Peyer's patch (tissue), 4 donors: ENCODE measurements around the gene SEMA3G.

Experiments
- CTCF ChIP-seq, 6 experiments: fragments of 450-650 bp in 4 of 6; fragments of 200-600 bp in 2 of 6; sonication (generic) in 1 of 6; IDR thresholded peaks; one replicate each; pipeline ENCODE4 v1.5.1; 2017 to 2019; ENCODE audit warnings: antibody characterized with exemption in 6 of 6, mild to moderate bottlenecking in 3 of 6, moderate library complexity in 1 of 6
- POLR2A ChIP-seq, 2 donors: fragments of 450-650 bp; IDR thresholded peaks; one replicate each; pipeline ENCODE4 v1.5.1; 2017; ENCODE audit warnings: antibody characterized with exemption in 2 of 2, mild to moderate bottlenecking in 2 of 2, moderate library complexity in 2 of 2

DNA sequence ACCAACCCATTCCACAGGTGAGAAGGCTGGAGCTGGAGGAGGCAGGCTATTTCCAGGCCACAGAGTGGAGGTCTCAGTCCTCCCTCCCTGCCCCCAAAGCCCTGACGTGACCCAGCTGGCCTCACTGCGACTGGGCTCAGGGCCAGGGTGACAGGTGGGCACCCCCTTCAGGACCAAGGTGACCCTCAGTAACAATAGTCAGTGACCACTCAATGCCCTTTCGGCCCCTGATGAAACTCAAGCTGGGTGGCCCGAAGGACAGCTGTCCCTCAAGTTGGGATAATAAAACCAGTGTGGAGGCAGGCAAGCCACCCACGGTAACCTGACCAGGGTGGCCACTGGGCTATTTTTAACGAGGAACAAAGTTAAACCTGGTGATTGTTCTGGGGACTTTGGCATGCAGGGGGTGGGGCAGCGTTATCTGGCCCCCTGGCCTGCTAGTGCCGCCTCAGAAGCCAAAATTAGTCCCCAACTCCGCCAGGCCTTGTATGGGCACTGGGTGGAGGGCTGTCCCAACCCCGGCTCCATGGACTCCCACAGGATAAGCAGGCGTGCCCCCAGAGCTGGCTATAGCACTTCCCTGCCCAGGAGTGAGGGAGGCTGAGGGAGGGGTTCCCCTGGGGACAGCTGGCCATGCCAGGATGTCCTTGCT, 7.8 kb upstream of the SEMA3G start:
- TF ChIP-seq POLR2A (IDR thresholded peaks at IDR 0.05) = no peak
- TF ChIP-seq CTCF (IDR thresholded peaks at IDR 0.05) = no peak
